ENCODE data around the gene WNT5B. TPM values are rescaled to one million over a fixed set of nuclear protein-coding genes. Genes with fewer than 3 reads are reported as not detected.
"Not testable (repeated sequence)": the region's sequence is repeated elsewhere in the genome, so short reads cannot be mapped to it uniquely, and the experiment has no call there.

The WNT5B gene
- total RNA-seq, 1 donor from 2014 or later: 0.75 TPM

- intact Hi-C loops (cut with micrococcal nuclease): no loop called here
Observed at GRCh38 chr12:1680804-1681492, 51.9 kb downstream of the WNT5B start.

GRCh38 chr12:1681493-1681807 is 52.4 kb downstream of the WNT5B start:
- intact Hi-C loops (cut with micrococcal nuclease): no loop called here

- intact Hi-C loops (cut with micrococcal nuclease): no loop called here
Observed at GRCh38 chr12:1688086-1688710, 59.2 kb downstream of the WNT5B start.

- intact Hi-C loops (cut with micrococcal nuclease): loop anchor here (1.0 to 2.0 kb wide), 2 partner anchors 28 to 90 kb away; no protein-coding TSS in a partner anchor
Observed at GRCh38 chr12:1690578-1691122, 61.6 kb downstream of the WNT5B start, which contains the start of gene ADIPOR2. TSS of gene ADIPOR2 (plus strand) at chr12:1691070. CDS start at chr12:1754344, 63,274 bp downstream.

GRCh38 chr12:1691123-1692007 is 62.3 kb downstream of the WNT5B start:
- intact Hi-C loops (cut with micrococcal nuclease): loop anchor here (2.0 kb wide), 1 partner anchor 91 kb away; no protein-coding TSS in a partner anchor

- intact Hi-C loops (cut with micrococcal nuclease): no loop called here
Observed at GRCh38 chr12:1692226-1692625, 63.2 kb downstream of the WNT5B start.

GRCh38 chr12:1692895-1693610 is 64.0 kb downstream of the WNT5B start:
- intact Hi-C loops (cut with micrococcal nuclease): no loop called here

- intact Hi-C loops (cut with micrococcal nuclease): not testable (repeated sequence)
Observed at GRCh38 chr12:1695097-1695496, 66.1 kb downstream of the WNT5B start.

- intact Hi-C loops (cut with micrococcal nuclease): no loop called here
Observed at GRCh38 chr12:1695886-1696670, 67.0 kb downstream of the WNT5B start.

GRCh38 chr12:1696800-1697199 is 67.8 kb downstream of the WNT5B start:
- intact Hi-C loops (cut with micrococcal nuclease): no loop called here

Other genes starting within 250 kb of the WNT5B start
- gene FBXL14, start 34.6 kb upstream of the WNT5B start, total RNA-seq: 22.2 and 22.8 TPM in 2 replicates
- 59.4 and 64.5 TPM in 2 replicates for gene ADIPOR2, start 61.8 kb downstream of the WNT5B start, total RNA-seq
- not detected in 2 replicates for gene LRTM2, start 191.3 kb downstream of the WNT5B start, total RNA-seq

Data from T-helper 2 cell treated with Interferon-gamma antibody and Interleukin-4, amounts not matched to agents 100 ng/mL and 5 ng/mL, for 36 hours (primary cell).